T-helper 22 cell (primary cell): ENCODE results near the gene HIF1A.
"Not testable (repeated sequence)": the region's sequence is repeated elsewhere in the genome, so short reads cannot be mapped to it uniquely, and the experiment has no call there.

Experiments
- DNase-seq: peaks from one replicate; pipeline ENCODE4 v3.0.0-alpha.2; 2020; ENCODE audit warnings: low read depth

The HIF1A gene

GRCh38 chr14:61749264-61749663 lies 54.0 kb downstream of the HIF1A start:
- no peak for DNase-seq

- no peak for DNase-seq
Measured at GRCh38 chr14:61749867-61750266, 54.6 kb downstream of the HIF1A start.

GRCh38 chr14:61750708-61751474 lies 55.6 kb downstream of the HIF1A start:
- peak; percentile 69 for DNase-seq

- DNase-seq = no peak
Measured at GRCh38 chr14:61751475-61751989, 56.2 kb downstream of the HIF1A start.

GRCh38 chr14:61752626-61753025 lies 57.3 kb downstream of the HIF1A start:
- no peak for DNase-seq

- DNase-seq = no peak
Measured at GRCh38 chr14:61753631-61754030, 58.3 kb downstream of the HIF1A start.

- DNase-seq = no peak
Measured at GRCh38 chr14:61754627-61755381, 59.5 kb downstream of the HIF1A start.

- not testable (repeated sequence) for DNase-seq
Measured at GRCh38 chr14:61755382-61755742, 60.0 kb downstream of the HIF1A start.

- no peak for DNase-seq
Measured at GRCh38 chr14:61756135-61756534, 60.8 kb downstream of the HIF1A start.

- no peak for DNase-seq
Measured at GRCh38 chr14:61759878-61760277, 64.6 kb downstream of the HIF1A start.

- no peak for DNase-seq
Measured at GRCh38 chr14:61761557-61761956, 66.2 kb downstream of the HIF1A start.

GRCh38 chr14:61761959-61762786 lies 66.9 kb downstream of the HIF1A start, which contains the start of gene SNAPC1:
Gene SNAPC1 (plus strand): TSS chr14:61762420. CDS start chr14:61762461, 41 bp downstream.
- DNase-seq = peak; percentile 96

GRCh38 chr14:61764342-61765122 lies 69.2 kb downstream of the HIF1A start:
- no peak for DNase-seq

GRCh38 chr14:61765225-61765943 lies 70.1 kb downstream of the HIF1A start:
- DNase-seq = no peak

- no peak for DNase-seq
Measured at GRCh38 chr14:61766151-61766550, 70.8 kb downstream of the HIF1A start.

- no peak for DNase-seq
Measured at GRCh38 chr14:61768240-61768639, 72.9 kb downstream of the HIF1A start.

- no peak for DNase-seq
Measured at GRCh38 chr14:61769893-61770292, 74.6 kb downstream of the HIF1A start.

GRCh38 chr14:61774861-61775260 lies 79.5 kb downstream of the HIF1A start:
- no peak for DNase-seq

GRCh38 chr14:61780125-61780524 lies 84.8 kb downstream of the HIF1A start:
- no peak for DNase-seq

GRCh38 chr14:61797309-61797708 lies 102.0 kb downstream of the HIF1A start:
- DNase-seq = no peak
